ENCODE results near the gene SCN8A. TPM values are rescaled to one million over a fixed set of nuclear protein-coding genes. Genes with fewer than 3 reads are reported as not detected.

The SCN8A gene
- total RNA-seq, 2 donors from 2014 or later, result 0.79 TPM

GRCh38 chr12:51847643-51848325, 256.8 kb downstream of the SCN8A start:
- Mint-ChIP-seq H3K9me3 (no peaks in the 10 kb centered on the region), H3K27ac (no peak overlapping the region), H3K4me3 (peak overlapping the region; percentile 68 to 74), H3K27me3 (ENCODE audit: low read depth) (peaks cover 44% of the 10 kb centered on the region), H3K4me1 (ENCODE audit: low read depth) (peaks cover 17% of the 10 kb centered on the region), H3K36me3 (ENCODE audit: insufficient read depth in 2 of 2) (no peaks in the 10 kb centered on the region)
- DNase-seq (no peak), ATAC-seq (replicated peaks in 1 of 2) (peak; percentile 21 to 24)

GRCh38 chr12:51848326-51848727, 257.3 kb downstream of the SCN8A start, which contains the start of gene FIGNL2:
FIGNL2 (minus strand) TSS chr12:51848718; CDS start chr12:51822413, 26,305 bp downstream.
- ATAC-seq (replicated peaks in 1 of 2) (no peak), DNase-seq (no peak)
- H3K36me3 Mint-ChIP-seq (ENCODE audit: insufficient read depth in 2 of 2), result no peaks in the 10 kb centered on the region
- H3K4me1 Mint-ChIP-seq (ENCODE audit: low read depth), result peaks cover 17% of the 10 kb centered on the region
- peak within 1 kb of the TSS; percentile 68 to 74 for H3K4me3 Mint-ChIP-seq
- H3K27ac Mint-ChIP-seq, result no peak within 1 kb of the TSS
- H3K9me3 Mint-ChIP-seq, result no peaks in the 10 kb centered on the region
- peaks cover 45% of the 10 kb centered on the region for H3K27me3 Mint-ChIP-seq (ENCODE audit: low read depth)

- Mint-ChIP-seq H3K9me3 (no peaks in the 10 kb centered on the region), H3K27me3 (ENCODE audit: low read depth) (peaks cover 37% of the 10 kb centered on the region), H3K4me1 (ENCODE audit: low read depth) (peaks cover 17% of the 10 kb centered on the region), H3K4me3 (no peak overlapping the region), H3K27ac (no peak overlapping the region), H3K36me3 (ENCODE audit: insufficient read depth in 2 of 2) (no peaks in the 10 kb centered on the region)
- ATAC-seq (replicated peaks in 1 of 2) (no peak), DNase-seq (no peak)
These were observed 258.1 kb downstream of the SCN8A start for GRCh38 chr12:51848841-51849735.

- no peaks in the 10 kb centered on the region for H3K9me3 Mint-ChIP-seq
- DNase-seq (no peak), ATAC-seq (replicated peaks in 1 of 2) (no peak)
- no peaks in the 10 kb centered on the region for H3K36me3 Mint-ChIP-seq (ENCODE audit: insufficient read depth in 2 of 2)
- H3K4me1 Mint-ChIP-seq (ENCODE audit: low read depth), result peaks cover 17% of the 10 kb centered on the region
- no peak overlapping the region for H3K4me3 Mint-ChIP-seq
- peaks cover 25% of the 10 kb centered on the region for H3K27me3 Mint-ChIP-seq (ENCODE audit: low read depth)
- H3K27ac Mint-ChIP-seq, result no peak overlapping the region
These were observed 259.3 kb downstream of the SCN8A start for GRCh38 chr12:51850081-51850964.

- Mint-ChIP-seq H3K27me3 (ENCODE audit: low read depth) (peaks cover 19% of the 10 kb centered on the region), H3K4me3 (no peak overlapping the region)
These were observed 259.9 kb downstream of the SCN8A start for GRCh38 chr12:51850965-51851299.

GRCh38 chr12:51851413-51852124, 260.5 kb downstream of the SCN8A start:
- peaks cover 19% of the 10 kb centered on the region for H3K27me3 Mint-ChIP-seq (ENCODE audit: low read depth)
- no peak overlapping the region for H3K4me3 Mint-ChIP-seq
- no peak overlapping the region for H3K27ac Mint-ChIP-seq
- no peak for DNase-seq
- H3K9me3 Mint-ChIP-seq, result no peaks in the 10 kb centered on the region
- ATAC-seq (replicated peaks in 1 of 2), result no peak
- no peaks in the 10 kb centered on the region for H3K36me3 Mint-ChIP-seq (ENCODE audit: insufficient read depth in 2 of 2)
- peaks cover 9% of the 10 kb centered on the region for H3K4me1 Mint-ChIP-seq (ENCODE audit: low read depth)

More at GRCh38 chr12:51850965-51851299, 259.9 kb downstream of the SCN8A start:
- H3K4me1 Mint-ChIP-seq (ENCODE audit: low read depth), result peaks cover 15% of the 10 kb centered on the region
- no peak overlapping the region for H3K27ac Mint-ChIP-seq
- no peaks in the 10 kb centered on the region for H3K36me3 Mint-ChIP-seq (ENCODE audit: insufficient read depth in 2 of 2)
- ATAC-seq (replicated peaks in 1 of 2) (no peak), DNase-seq (no peak)
- no peaks in the 10 kb centered on the region for H3K9me3 Mint-ChIP-seq

- Mint-ChIP-seq H3K9me3 (no peaks in the 10 kb centered on the region), H3K36me3 (ENCODE audit: insufficient read depth in 2 of 2) (no peaks in the 10 kb centered on the region), H3K4me1 (ENCODE audit: low read depth) (peaks cover 3% of the 10 kb centered on the region), H3K27ac (no peak overlapping the region), H3K27me3 (ENCODE audit: low read depth) (peaks cover 25% of the 10 kb centered on the region), H3K4me3 (no peak overlapping the region)
- no peak for ATAC-seq (replicated peaks in 1 of 2)
- DNase-seq, result no peak
These were observed 261.5 kb downstream of the SCN8A start for GRCh38 chr12:51852404-51853137.

- DNase-seq, result no peak
- Mint-ChIP-seq H3K27me3 (ENCODE audit: low read depth) (peaks cover 25% of the 10 kb centered on the region), H3K36me3 (ENCODE audit: insufficient read depth in 2 of 2) (no peaks in the 10 kb centered on the region), H3K4me1 (ENCODE audit: low read depth) (no peaks in the 10 kb centered on the region), H3K4me3 (no peak overlapping the region), H3K27ac (no peak overlapping the region), H3K9me3 (no peaks in the 10 kb centered on the region)
- ATAC-seq (replicated peaks in 1 of 2), result no peak
These were observed 264.8 kb downstream of the SCN8A start for GRCh38 chr12:51855586-51856428.

- no peak for ATAC-seq (replicated peaks in 1 of 2)
- H3K27ac Mint-ChIP-seq, result no peak overlapping the region
These were observed 270.0 kb downstream of the SCN8A start for GRCh38 chr12:51860986-51861385.

More at GRCh38 chr12:51860986-51861385, 270.0 kb downstream of the SCN8A start:
- DNase-seq, result no peak
- H3K4me3 Mint-ChIP-seq, result no peak overlapping the region
- no peaks in the 10 kb centered on the region for H3K9me3 Mint-ChIP-seq
- H3K27me3 Mint-ChIP-seq (ENCODE audit: low read depth), result peaks cover 55% of the 10 kb centered on the region
- H3K4me1 Mint-ChIP-seq (ENCODE audit: low read depth), result peaks cover 5% of the 10 kb centered on the region
- H3K36me3 Mint-ChIP-seq (ENCODE audit: insufficient read depth in 2 of 2), result no peaks in the 10 kb centered on the region
